G401.6 (cell line): Measurements from ENCODE around the gene COL27A1.

ENCODE experiments used
- FAIRE-seq: peaks from 2 replicates; lab custom pipeline; 2012; peaks lifted over from hg19 to GRCh38; lab: Jason Lieb, UNC

Gene COL27A1

DNA sequence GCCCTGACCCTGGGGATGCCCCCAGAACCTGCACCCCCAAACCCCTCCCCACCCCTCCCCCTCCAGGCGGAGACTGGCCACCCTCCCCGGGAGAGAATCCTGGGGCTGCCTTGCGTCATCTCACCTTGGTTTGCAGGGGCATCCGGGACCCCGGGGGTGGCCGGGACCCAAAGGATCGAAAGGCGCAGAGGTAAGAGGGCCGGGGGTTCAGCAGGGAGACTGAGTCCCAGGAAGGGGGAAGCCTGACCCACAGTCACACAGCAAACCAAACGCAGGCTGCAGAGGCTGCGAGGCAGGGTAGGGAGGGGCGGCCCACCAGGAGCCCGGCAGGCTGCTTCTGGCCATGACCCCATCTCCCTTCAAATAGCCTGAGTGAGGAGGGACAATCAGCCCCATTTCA, 133.8 kb downstream of the COL27A1 start:
- no peak for FAIRE-seq

DNA sequence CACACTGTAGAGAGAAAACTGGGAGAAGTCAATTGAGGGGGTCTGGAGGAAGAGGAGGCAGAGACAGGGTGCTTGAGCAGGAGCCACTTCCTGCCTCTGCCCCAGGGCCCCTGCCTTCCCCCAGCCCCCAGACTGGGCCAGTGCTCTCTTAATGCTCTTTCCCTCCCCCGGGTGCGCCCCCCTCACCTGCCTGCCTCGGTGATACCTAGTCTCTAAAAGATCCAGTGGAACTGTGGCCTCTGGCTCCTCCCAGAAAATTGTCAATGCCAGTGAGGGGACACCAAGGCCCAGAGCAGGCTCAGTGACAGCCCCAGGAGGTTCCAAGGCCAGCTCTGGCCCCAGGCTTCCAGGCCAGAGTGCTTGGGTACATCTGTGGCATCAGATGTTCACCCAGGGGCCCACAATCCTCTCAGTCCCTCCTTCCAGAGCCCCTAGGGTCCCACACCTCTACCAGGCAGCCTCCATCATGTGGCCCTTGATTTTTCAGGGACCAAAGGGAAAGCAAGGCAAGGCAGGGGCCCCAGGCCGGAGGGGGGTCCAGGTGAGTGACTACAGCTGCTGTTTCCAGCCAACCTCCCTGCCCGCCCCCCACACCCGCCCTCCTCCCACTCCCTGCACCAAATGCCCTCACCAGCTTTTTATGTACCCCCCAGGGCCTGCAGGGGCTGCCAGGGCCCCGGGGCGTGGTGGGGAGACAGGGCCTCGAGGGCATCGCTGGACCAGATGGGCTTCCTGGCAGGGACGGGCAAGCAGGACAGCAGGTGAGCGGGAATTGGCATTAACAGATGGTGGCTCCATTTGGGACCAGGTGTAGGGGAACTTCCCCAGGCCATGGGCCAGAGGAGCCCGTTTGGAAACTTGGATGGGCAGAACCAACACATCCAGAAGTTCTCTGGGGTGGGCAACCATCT, 134.5 kb downstream of the COL27A1 start:
- FAIRE-seq = no peak

DNA sequence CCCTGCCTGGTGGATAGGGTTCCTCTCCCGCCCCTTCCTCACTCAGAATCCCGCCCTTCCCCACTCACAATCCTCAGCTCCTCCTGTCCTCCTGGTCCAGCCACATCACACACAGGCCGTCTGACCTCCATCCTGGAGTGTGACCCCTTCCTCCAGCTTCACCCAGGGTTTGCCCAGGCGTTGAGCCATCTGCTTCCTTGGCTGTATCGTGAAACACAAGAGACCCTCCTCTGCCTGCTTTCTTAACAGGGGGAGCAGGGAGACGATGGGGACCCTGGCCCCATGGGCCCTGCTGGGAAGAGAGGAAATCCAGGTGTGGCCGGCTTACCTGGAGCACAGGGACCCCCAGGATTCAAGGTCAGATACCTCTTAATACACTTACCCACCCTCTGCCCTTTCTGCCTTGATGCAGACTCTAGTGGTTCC, 135.2 kb downstream of the COL27A1 start:
- no peak for FAIRE-seq

DNA sequence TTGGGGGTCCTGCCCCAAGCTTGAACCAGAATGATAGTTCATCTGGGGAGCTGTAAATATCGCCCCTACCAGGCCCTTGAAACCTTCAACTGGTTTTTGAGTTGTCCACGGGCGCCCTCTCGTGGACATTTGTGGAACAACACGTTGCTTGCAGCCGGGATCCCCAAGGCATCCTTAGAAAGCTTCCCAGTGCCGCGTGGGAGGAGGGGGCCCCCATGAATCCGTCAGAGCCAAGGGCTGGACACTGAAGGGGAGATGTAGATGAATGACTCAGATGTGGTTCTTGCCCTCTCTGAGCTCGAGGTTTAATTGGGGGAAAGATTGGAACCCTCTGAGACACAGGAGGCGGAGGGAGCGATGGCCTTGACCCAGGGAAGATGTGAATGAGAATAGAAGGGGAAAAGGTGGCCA, 135.7 kb downstream of the COL27A1 start:
- FAIRE-seq = peak; percentile 76

DNA sequence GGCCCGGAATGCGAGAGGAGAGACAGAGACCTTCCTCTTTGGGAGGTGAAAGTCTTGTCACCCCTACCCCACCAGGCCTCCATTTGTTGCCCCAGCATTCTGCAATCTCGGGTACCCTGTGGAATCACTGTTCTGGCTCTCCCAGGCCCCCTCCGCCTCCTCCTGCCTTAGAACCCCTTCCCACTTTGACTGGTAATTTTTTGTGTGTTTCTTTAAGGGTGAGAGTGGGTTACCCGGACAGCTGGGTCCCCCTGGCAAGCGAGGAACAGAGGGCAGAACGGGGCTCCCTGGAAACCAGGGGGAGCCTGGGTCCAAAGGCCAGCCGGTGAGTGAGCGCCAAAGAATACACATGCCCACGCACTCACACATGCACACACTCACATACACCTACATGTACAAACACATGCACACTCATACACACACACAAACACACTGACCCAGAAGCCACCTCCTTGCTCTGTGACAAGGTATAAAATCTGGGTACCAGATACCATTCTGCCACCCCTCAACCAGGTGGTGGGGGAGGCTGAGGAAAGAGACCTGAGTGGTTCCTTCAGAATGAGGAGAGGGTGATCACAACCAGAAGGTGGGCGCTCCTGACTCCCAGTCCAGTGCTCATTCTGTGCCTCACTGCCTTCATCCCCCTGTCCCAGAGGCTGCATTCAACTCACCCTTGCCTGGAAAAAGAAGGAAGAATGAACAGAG, 136.7 kb downstream of the COL27A1 start:
- FAIRE-seq = no peak

DNA sequence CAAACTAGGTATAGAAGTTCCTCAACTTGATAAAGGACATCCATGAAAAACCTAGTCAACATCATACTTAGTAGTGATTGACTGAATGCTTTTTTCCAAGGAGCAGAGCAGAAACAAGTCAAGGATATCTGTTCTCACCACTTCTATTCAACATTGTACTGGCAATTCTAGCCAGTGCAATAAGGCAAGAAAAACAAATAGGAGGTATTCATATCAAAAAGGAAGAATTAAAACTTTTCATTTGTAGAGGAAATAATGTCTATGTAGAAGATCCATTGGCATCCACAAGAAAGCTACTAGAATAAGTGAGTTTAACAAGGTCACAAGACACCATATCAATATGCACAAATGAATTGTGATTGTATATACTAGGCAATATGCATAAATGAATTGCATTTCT, 139.3 kb downstream of the COL27A1 start:
- no peak for FAIRE-seq

DNA sequence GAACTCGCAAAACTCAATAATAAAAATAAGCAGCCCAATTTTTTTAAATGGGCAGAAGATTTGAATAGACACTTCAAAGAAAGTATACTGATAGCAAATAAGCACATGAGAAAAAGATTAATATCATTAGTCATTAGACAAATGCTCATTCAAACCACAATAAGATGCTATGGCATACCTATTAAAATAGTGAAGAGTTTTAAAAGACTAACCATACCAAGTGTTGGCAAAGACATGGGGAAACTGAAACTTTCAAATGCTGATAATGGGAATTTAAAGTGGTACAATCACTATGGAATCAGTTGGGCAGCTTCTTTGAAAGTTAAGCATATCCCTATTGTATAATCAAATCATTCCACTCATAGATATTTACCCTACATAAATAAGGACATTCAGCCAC, 141.0 kb downstream of the COL27A1 start:
- FAIRE-seq = no peak

DNA sequence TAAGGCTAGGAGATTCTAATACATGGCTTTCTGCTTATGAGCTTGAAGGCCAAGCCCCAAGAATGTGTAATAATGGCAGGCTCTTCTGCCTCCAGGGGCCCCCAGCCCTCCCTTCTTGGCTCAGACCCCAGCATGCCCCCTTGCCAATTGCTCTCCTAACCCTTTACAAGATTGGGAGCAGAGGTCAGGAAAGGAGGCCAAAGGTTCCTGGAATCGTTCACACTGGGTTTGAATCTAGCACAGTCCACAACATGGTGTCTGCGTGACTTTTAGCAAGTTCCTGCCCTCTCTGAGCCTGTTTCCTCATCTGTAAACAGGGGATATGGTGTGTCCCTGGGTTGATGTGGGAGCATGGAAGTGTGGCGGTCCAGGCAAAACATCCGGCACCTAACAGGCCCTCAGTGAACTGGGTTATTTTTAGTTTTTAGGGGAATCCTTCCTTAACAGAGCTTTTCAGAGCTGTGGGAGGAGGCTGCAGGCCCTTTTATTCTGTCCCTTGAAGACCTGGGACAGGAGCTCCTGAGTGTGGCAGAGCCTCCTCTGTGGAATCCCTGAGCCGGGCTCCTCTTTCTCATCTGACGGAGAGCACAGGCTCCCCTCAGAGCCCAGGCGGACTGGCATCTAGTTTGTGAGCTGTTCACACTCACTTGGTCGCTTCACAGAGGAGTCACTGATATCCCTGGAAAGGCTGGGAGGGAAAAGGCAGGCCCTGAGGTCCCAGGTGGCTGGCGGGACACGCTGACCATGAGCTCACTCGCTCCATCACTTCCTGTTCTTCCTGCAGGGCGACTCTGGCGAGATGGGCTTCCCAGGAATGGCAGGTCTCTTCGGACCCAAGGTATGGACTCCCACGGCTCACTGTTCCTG, 144.2 kb downstream of the COL27A1 start:
- FAIRE-seq = no peak

DNA sequence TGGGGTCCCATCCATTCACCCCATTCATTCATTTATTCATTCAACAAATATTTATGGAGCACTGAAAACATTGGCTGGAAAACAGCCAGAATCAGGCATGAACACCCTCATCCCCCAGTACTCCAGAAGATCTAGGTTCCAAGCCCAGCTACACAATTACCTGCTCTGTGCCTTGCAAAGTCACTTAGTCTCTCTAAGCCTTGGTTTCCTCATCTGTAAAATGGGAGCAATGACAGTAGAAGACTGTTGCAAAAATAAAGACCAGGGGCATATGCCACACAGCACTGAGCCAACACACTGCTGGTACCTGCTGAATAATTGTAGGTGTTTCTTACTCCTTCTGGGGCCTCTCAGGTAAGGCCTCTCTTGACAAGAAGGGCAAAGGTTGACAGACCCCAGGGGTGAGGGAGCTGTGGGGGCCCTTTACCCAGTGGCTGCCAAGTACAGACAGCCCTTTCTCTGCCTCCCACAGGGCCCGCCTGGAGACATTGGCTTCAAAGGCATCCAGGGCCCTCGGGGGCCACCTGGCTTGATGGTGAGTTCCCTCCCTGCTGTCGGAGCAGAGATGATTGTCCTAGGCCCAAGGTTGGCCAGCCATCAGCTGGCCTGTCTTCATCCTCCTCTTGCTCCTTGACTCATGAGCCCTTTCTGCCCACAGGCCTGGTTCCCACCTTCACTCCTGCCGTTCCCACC, 145.0 kb downstream of the COL27A1 start:
- FAIRE-seq = no peak

DNA sequence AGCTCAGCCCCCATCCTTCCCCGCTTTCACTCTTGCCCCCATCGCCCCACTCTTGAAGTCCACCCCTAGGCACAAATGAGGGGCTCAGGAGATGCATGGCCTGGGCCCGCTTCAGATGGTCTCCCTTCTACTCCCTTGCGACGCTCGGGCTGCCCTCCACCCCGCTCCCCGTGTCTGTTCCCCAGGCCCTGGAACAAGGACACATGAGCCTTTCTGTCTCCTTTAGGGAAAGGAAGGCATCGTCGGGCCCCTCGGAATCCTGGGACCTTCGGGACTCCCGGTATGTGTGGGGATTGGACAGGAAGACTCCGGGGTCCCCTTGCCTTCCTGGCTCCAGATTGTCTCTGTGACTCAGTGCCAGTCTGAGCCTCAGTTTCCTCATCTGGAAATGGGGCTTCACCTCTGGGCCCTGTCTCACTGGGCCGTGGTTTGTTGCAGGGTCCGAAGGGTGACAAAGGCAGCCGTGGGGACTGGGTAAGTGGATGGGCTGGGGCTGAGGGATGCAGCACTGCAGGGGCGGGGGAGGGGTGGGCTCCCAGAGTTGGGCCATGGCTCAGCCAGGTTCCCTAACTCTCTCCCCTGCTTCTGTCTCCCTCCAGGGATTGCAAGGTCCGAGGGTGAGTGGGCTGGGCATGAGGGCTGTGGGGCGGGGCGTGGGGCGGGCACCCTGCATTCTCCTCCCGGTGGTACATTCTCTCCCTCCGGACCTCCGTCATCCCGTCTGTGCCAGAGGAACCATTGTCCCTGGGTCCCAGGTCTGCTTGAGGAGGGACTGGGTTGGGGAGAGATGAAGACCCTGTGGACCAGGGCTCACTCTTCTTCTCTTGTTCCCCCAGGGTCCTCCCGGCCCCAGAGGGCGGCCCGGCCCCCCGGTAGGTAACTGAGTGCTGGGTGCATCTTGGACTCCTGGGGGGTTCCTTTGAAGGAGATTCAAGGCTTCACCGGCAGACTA, 145.8 kb downstream of the COL27A1 start:
- FAIRE-seq = no peak

DNA sequence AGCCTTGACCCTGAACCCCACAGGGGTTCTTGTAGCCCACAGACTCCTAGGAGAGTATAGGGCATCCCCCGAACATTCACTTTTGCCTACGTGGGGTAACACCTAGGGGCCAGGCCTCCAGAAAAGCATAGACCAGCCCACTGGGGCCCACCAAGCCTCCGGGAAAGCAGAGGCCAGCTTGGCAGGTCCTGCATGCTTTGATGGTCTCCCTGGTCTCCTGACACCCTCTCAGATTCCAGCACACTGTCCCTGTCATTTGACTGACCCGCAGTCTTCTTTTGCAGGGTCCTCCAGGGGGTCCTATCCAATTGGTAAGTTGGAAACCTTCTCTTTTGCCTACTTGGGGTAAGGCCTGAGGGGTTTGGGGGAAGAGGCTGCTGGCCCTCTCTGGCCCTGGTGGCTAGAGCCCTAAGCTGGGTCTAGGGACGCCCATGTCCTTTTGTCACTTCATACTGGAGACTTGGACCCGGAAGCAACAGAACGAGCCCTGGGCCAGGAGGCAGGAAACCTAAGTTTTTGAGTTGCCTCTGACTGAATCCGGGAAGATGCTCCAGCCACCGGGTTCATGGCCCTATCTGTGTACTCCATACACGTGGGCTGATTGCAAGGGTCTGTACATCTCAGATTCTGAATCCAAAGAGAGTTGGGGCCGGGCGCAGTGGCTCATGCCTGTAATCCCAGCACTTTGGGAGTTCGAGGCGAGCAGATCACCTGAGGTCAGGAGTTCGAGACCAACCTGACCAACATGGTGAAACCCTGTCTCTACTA, 146.6 kb downstream of the COL27A1 start:
- FAIRE-seq = no peak

DNA sequence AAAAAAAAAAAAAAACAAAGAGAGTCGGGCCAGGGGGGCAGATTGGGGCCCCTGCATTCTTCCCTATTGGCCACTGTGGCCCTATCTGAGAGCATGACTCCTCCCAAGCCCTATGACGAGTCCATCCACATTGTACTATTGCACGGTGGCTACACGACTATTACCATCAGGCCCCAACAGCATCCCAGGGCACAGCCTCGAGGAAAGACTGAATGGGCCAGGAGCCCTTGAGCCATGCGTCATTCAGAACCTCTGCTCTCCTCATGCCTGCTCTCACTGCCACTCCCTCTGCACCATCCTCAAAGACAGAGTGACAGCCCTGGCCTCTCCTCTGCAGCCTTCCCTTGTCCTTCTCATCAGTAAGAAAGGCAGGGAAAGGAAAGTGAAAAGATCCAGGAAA, 147.4 kb downstream of the COL27A1 start:
- FAIRE-seq = no peak

DNA sequence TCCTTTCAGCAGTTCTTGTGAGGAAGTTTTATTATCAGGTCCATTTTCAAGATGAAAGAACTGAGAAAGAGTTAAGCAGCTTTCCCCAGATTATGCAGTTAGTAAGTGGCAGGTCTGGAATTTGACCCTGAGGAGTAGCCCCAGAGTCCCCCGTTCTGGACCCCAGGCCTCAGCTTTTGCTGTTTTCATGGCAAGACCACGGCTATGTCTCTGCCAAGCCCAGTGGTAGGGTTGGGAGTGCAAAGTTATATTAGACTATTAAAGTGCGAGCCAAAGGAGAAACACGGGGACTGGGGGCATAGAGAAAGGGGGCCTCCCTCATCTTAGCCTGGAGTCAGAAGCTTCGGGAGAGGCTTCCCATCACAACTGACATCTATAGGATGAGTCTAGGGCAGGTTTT, 148.2 kb downstream of the COL27A1 start:
- no peak for FAIRE-seq

DNA sequence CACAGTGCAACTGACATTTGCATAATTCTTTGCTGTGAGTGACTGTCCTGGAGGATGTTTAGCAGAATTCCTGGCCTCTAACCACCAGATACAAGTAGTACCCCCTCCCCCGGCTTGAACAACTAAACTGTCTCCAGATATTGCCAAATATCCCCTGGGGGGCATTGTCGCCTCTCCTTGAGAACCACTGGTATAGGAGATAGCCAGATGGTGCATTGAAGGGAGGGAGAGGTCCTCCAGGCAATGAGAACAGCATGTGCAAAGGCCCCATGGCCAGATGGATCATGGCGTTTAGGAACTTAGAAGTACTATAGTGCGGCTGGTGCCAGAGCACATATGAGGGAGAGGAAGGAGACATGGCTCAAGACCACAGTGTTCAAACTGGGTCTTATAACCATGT, 148.6 kb downstream of the COL27A1 start:
- no peak for FAIRE-seq

DNA sequence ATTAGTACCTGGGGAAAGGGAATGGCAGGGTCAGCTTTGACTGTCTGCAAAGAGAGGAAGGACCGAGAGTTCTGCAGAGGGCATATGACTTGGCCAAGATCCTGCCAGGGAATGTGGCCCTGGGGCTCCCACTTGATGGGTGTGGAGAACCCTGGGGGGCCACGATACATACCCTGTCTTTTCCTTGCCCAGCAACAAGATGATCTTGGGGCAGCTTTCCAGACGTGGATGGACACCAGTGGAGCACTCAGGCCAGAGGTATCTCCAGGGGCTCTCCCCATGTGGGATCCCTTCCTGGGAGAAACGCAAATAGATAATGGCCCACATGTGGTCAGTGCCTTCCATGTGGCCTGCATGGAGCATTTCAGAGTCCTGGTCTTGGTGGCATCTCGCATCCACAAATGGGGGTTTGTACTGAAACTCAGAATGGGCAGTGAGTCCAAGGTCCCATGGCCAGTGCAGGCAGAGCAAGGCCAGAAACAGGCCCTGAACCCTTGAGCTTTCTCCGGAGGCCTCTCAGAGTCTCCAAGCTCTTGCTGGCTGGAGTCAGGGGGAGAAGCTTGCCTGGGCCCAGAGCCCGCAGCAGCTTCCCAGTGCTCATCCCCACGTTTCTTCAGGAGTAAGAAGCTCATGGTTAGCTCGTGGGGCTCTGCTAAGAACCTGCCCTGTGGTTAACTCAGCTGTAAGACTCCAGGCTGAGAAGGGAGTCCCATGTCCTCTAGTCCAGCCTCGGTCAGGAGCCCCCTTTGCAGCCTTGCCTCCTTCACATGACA, 149.3 kb downstream of the COL27A1 start:
- no peak for FAIRE-seq

DNA sequence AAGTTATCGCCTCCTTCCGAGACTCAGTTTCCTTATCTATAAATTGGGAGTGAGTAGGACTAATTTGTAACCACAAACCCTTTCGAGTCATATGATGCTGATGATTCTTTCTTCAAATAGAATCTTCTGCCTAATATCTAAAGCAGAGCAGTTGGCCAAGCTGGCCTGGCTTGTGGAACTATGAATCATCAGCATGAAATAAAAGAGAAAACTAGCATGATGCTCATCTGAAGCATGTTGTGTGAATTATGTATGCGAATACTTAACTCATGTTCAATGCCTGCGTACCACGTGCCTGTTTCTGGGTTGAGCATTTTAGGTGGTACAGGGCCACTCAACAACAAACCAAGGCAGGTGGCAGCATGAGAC, 152.5 kb downstream of the COL27A1 start:
- FAIRE-seq = no peak

DNA sequence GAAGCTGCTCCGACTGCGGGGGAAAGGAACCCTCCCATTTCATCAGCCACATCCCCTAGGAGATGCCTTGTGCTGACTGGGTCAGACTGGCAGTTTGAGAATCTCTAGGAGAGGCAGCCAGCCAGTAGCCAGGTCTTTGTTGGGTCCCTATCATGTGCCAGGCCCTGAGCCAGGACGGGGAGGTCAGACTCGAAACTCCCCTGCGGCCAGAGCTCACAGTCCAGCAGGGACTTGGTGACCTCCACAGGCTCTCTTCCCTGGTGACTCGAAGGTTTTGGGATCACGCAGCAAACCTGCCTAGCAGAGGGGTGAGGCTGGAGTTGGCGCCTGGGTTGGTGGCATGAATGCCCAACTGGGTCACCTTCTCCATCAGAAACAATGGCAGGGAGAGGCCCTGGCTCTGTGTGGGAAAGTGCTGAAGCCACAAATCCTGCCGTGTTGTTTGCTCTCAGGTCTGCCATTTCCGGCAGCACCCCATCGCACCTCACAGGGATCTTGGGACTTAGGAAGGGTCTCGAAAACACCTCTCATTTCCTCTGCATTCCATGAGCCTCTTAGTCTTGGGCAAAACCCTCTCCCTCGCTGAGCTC, 153.1 kb downstream of the COL27A1 start:
- no peak for FAIRE-seq

DNA sequence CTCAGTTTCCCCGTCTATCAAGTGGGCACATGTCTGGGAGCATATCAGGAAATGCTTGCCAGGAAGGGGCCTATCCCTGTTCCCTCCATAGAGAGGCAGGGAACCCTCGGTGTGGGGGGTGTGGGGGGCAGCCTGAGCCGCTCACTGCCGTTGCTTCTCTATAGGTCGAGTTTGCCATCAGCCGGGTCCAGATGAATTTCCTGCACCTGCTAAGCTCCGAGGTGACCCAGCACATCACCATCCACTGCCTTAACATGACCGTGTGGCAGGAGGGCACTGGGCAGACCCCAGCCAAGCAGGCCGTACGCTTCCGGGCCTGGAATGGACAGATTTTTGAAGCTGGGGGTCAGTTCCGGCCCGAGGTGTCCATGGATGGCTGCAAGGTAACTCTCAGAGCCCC, 153.8 kb downstream of the COL27A1 start:
- FAIRE-seq = no peak
